ENCODE results near the gene DUSP2. TPM values are rescaled to one million over a fixed set of nuclear protein-coding genes. Genes with fewer than 3 reads are reported as not detected.

Gene DUSP2
- total and polyA plus RNA-seq, 8 donors, result 0.32 to 3.1 (median 1.3) TPM

GRCh38 chr2:96151595-96152303 is 6.5 kb upstream of the DUSP2 start:
- Histone ChIP-seq H3K36me3 (no peaks in the 10 kb centered on the region), H3K27ac (no peak overlapping the region), H3K4me1 (no peaks in the 10 kb centered on the region), H3K27me3 (no peaks in the 10 kb centered on the region), H3K4me3 (no peak overlapping the region), H3K9me3 (no peaks in the 10 kb centered on the region)
- TF ChIP-seq, protein P1, sequence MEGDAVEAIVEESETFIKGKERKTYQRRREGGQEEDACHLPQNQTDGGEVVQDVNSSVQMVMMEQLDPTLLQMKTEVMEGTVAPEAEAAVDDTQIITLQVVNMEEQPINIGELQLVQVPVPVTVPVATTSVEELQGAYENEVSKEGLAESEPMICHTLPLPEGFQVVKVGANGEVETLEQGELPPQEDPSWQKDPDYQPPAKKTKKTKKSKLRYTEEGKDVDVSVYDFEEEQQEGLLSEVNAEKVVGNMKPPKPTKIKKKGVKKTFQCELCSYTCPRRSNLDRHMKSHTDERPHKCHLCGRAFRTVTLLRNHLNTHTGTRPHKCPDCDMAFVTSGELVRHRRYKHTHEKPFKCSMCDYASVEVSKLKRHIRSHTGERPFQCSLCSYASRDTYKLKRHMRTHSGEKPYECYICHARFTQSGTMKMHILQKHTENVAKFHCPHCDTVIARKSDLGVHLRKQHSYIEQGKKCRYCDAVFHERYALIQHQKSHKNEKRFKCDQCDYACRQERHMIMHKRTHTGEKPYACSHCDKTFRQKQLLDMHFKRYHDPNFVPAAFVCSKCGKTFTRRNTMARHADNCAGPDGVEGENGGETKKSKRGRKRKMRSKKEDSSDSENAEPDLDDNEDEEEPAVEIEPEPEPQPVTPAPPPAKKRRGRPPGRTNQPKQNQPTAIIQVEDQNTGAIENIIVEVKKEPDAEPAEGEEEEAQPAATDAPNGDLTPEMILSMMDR (IDR thresholded peaks at IDR 0.05), result no peak
- FAIRE-seq (no peak), ATAC-seq (no peak), DNase-seq (no peak)
- intact Hi-C loops (cut with DNase I), result no loop called here
- WGBS, 2 donors, result 85 to 93% methylated on average over 9 of the region's 9 CpGs

GRCh38 chr2:96150791-96151594 is 5.8 kb upstream of the DUSP2 start:
- H3K9me3 ChIP-seq, result no peaks in the 10 kb centered on the region
- no peaks in the 10 kb centered on the region for H3K27me3 ChIP-seq
- TF ChIP-seq, protein P1 (IDR thresholded peaks at IDR 0.05), result no peak
- 83 to 92% methylated on average over 14 of the region's 14 CpGs for WGBS, 2 donors
- intact Hi-C loops (cut with DNase I), result no loop called here
- no peak overlapping the region for H3K27ac ChIP-seq
- H3K4me3 ChIP-seq, result no peak overlapping the region
- FAIRE-seq (no peak), DNase-seq (peak in 1 of 6 donors; percentile 12), ATAC-seq (no peak)
- H3K36me3 ChIP-seq, result no peaks in the 10 kb centered on the region
- H3K4me1 ChIP-seq, result no peaks in the 10 kb centered on the region

DNA sequence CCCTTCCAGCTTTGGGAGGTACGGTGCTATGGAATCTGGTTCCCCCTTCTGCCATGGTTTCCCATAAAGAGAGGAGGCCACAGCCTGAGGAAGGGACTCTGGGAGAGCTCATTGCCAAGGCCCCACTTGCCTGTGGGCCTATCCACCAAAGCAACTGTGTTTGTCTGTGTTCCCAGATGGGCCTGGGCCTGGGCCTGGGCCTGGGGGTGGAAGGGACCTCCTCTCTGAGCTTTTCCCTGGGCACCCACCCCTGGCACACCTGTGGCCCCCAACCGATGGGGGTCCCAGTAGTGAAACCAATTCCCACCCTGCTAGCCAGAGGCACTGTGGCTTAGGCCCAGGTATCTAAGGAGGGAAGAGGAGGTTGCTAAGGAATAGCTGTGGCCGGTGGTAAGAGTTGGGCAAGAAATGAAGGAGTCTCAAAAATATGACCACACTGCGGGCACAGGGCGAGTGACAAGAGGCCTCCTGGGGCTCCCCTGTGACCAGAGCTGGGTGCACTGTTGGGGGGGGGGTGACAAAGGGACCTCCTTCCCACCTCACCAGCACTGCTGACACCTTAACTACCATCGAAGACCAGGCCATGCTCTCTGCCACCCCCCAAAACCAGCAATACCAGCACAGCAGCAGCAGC is 4.9 kb upstream of the DUSP2 start:
- ATAC-seq (no peak), DNase-seq (peak in 1 of 6 donors; percentile 12), FAIRE-seq (no peak)
- Histone ChIP-seq H3K27ac (no peak overlapping the region), H3K9me3 (no peaks in the 10 kb centered on the region), H3K27me3 (no peaks in the 10 kb centered on the region), H3K4me1 (no peaks in the 10 kb centered on the region), H3K4me3 (no peak overlapping the region), H3K36me3 (no peaks in the 10 kb centered on the region)
- intact Hi-C loops (cut with DNase I), result no loop called here
- TF ChIP-seq, protein P1 (IDR thresholded peaks at IDR 0.05), result no peak
- WGBS, 2 donors, result 83 to 98% methylated on average over 6 of the region's 6 CpGs

DNA sequence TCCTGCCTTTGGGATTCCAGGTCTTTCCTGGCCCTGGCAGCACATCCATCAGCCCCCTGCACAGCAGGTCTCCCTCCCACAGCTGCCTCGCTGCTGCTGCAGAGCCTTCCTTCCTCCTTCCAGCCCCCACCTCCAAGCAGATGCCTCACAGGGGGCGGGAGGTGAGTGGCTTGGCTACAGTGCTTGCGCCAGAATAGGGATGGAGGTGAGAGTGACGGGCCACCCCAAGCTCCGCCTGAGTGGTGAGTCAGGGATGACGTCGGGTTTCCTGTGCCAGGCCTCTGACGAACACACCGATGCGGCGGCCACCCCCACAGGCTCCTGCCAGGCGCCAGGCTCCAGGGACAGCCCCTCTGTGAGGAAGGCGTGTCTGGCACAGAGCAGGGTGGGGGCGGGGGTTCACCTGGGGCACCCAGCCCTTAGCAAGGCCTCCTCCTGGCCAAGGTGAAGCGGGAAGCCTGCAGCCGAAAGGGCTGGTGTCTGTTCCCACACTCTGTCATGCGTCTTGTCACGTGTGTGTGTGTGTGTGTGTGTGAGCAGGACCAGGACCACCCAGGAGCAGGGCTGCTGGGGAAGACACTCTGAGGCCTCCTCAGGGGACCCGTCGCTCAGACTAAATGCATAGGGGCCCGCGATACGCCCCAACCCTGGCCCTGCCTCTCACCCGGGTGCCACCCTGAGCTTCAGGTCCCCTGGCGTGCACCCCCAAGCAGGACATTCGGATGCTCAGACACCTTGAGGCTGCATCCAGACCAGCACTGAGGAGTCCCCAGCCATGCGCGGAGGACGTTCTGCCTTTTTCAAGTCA is 3.4 kb upstream of the DUSP2 start:
- WGBS, 2 donors, result 49 to 57% methylated on average over 29 of the region's 29 CpGs
- H3K36me3 ChIP-seq, result no peaks in the 10 kb centered on the region
- no peak overlapping the region for H3K4me3 ChIP-seq
- peak; percentile 66 to 92 (median 78) for DNase-seq
- no peaks in the 10 kb centered on the region for H3K27me3 ChIP-seq
- ATAC-seq, result peak; percentile 15 to 78 (median 61)
- no peaks in the 10 kb centered on the region for H3K9me3 ChIP-seq
- H3K27ac ChIP-seq, result peak overlapping the region in 1 of 4 donors; percentile 48
- TF ChIP-seq, protein P1 (IDR thresholded peaks at IDR 0.05), result no peak
- no peak for FAIRE-seq
- intact Hi-C loops (cut with DNase I), result no loop called here
- H3K4me1 ChIP-seq, result no peaks in the 10 kb centered on the region

Measured in pancreas (tissue), 10 donors.